Right lung (tissue), 5 donors: ENCODE results near the gene GLRX5. TPM values are rescaled to one million over a fixed set of nuclear protein-coding genes. Genes with fewer than 3 reads are reported as not detected.
"Not testable (repeated sequence)": the region's sequence is repeated elsewhere in the genome, so short reads cannot be mapped to it uniquely, and the experiment has no call there.

ENCODE experiments used
- DNase-seq, 2 donors: peaks; one replicate each; pipeline ENCODE4 v3.0.0-alpha.2; 2013
- polyA plus RNA-seq, 5 donors: library from polyadenylated mRNA; unstranded; fragments of 120-200 nt; gene quantifications; one replicate each; pipeline versions ENCODE4 v1.2.1 to v1.2.3, GENCODE V29; 2013; ENCODE audit warnings: inconsistent platforms in 1 of 5, low replicate concordance in 1 of 5; ENCODE audit not compliant: insufficient read length in 5 of 5, insufficient read depth in 1 of 5

The GLRX5 gene
- polyA plus RNA-seq, 5 donors = 53.9 to 73.3 (median 59.2) TPM

- DNase-seq = no peak
These were observed 38.1 kb upstream of the GLRX5 start for GRCh38 chr14:95496690-95497259.

- DNase-seq = no peak
These were observed 37.3 kb upstream of the GLRX5 start for GRCh38 chr14:95497561-95498011.

DNA sequence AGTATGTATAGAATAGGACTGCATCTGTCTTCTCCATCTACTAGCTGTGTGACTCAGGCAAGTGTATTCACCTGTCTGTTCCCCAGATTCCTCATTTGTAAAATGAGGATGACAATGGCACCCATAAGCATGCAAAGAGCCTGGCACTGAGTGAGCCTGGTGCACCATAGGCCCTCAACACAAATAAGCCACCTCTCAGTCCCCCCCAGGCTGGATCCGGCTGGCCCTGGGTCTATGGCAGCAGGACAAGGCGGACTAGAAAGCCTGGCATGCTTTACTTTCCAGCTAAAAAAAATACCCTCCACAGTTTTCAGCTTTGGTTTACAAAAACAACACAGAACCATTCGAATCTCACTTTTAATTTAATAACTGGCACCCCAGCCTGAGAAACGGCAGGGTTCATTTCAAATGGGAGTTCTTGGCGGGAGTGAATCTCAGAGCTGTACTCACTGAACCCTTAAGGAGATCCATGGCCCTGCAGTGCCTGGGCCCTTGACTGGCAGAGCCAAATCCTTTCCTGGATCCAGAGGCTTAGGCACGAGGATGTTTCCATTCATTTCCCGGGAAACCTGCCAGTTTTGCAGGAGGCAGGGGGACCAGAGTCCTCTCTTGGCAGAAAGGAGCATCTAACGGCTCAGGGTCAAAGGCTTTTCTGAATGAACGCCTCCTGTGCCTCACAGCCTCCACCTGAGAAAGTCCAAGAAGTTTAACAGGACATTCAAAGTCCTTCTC is 36.1 kb upstream of the GLRX5 start:
- DNase-seq = no peak

GRCh38 chr14:95499354-95499750 is 35.5 kb upstream of the GLRX5 start:
- no peak for DNase-seq

DNA sequence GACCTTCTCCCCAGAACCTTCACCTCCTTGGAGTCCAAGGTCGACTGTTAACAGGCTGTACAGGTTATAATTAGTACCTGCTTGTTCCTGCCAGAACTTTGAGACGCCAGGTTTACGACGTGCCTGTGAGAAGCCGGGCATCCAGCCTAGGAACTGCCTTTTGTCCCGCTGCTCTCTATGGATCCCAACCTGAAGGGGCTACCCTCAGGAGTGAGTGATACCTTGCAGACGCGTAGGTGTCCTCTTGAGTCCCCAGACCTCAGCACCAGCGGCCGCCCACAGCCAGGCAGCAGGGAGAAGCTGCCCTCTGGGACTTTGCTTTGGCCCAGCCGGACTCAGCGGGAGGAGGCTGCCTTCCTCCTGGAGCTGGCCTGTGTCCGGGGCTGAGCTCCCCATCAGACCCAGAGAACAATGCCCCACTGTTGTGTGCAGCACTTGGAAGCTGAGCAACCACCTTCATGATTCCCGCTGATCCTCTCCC is 34.6 kb upstream of the GLRX5 start:
- DNase-seq = no peak

- no peak for DNase-seq
These were observed 34.0 kb upstream of the GLRX5 start for GRCh38 chr14:95500772-95501401.

GRCh38 chr14:95502381-95502950 is 32.4 kb upstream of the GLRX5 start:
- no peak for DNase-seq

GRCh38 chr14:95503365-95504134 is 31.3 kb upstream of the GLRX5 start:
- no peak for DNase-seq

DNA sequence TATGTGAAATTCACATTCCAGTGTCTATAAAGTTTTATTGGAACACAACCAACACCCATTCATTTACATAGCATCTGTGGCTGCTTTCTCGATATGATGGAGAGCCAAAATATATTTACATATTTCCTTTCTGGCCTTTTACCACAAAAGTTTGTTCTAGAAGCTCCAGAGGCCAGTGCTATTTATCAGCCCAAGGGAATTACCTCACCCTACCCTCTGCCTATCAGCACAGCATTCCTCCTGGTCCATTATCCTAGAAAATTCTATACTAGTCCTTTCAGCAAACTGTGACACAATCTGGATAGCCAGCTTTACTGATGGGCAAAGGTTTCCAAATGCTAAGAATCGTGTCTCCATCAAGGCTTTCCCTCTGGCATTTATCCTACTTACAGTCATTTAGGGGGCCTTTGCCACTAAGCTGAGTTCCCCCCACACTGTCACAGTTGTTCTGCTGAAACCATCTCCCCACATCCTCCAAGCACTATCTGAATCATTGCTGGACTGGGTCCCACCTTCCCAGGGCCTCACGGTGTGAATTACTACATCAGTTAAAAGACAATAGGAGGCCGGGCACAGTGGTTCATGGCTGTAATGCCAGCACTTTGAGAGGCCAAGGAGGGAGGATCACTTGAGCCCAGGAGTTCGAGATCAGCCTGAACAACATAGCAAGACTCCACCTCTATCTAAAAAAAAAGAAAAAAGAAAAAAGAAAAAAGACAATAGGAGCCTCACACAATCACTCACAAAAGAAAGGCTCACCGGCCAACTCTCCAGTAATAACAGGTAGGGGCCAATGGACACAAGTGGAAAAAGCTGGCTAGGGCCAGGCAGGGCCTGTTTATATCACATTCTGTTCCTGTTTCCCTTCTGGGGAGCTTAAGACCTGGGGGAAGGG is 30.5 kb upstream of the GLRX5 start:
- DNase-seq = no peak

DNA sequence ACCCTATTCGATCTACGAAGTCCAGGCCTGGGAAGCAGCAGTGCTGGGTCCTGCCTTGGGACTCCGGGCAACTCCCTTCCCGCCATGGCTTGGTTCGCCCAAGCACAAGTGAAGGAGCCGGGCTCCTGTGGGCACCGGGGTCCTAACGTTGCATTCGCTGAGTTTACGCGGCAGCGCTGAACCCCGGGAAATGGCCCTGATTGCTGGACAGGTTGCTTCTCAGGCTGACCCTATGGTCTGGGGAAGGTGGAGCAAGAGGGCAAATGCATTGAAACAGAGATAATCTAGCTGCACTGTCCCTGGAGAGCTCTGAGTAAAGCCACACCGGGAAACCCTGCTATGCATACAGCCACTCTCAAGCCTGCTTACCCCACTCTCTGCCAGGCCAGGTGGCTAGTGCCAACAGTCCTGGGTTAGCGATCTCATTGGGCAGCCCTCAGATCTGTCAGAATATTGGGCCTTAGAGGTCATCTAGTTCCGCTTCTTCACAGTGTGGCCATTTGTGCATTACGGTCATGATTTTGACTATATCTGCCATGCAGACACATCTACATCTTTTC is 29.7 kb upstream of the GLRX5 start:
- no peak for DNase-seq

- DNase-seq = no peak
These were observed 27.7 kb upstream of the GLRX5 start for GRCh38 chr14:95507174-95507573.

DNA sequence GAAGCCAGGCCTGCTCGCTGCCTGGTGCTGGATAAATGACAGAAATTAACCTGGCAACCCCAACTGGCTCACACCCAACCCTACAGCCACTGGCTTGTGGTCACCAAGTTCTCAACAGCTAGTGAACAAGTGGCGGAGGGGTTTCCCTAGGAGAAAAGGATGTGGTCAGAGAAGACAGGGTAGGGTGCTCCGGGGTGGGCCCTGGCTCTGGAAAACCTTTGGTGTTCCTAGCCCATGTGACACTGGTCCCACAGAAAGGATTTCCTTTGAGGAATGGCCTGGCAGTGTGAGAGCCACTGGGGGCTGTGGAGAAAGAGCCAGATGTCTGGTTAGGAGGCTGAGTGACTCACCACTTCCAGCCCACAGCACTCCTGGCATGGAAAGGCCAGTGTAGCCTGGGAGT is 27.1 kb upstream of the GLRX5 start:
- no peak for DNase-seq

GRCh38 chr14:95508377-95508776 is 26.5 kb upstream of the GLRX5 start:
- no peak for DNase-seq

GRCh38 chr14:95509495-95509894 is 25.4 kb upstream of the GLRX5 start:
- DNase-seq = no peak

- not testable (repeated sequence) for DNase-seq
These were observed 24.5 kb upstream of the GLRX5 start for GRCh38 chr14:95510344-95510743.

DNA sequence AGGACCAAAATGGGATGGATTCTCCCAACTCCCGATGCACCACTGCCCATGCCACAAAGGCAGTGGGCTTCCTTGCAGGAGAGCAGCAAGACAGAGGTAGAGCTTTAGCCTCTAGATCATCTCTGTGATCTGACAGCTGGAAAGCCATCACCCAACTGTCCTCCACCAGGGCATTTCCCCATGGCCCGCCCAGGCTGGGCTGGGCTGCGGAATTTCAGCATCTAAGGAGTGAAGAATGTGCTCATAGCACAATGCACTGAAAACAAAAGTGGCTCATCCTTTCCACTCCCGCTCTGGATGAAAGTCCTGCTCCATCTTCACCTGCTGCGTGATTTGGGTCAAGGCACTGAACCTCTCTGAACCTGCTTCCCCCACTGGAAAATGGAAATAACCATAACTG is 24.0 kb upstream of the GLRX5 start:
- DNase-seq = no peak

- no peak for DNase-seq
These were observed 23.2 kb upstream of the GLRX5 start for GRCh38 chr14:95511687-95512086.

- DNase-seq = no peak
These were observed 21.6 kb upstream of the GLRX5 start for GRCh38 chr14:95513291-95513690.

GRCh38 chr14:95514131-95515079 is 20.4 kb upstream of the GLRX5 start:
- DNase-seq = no peak
